Measurements from ENCODE around the gene COL5A1. TPM values are rescaled to one million over a fixed set of nuclear protein-coding genes. Genes with fewer than 3 reads are reported as not detected.

COL5A1 gene
- polyA plus RNA-seq, 3 donors: 0.01 TPM; not detected in 2

DNA sequence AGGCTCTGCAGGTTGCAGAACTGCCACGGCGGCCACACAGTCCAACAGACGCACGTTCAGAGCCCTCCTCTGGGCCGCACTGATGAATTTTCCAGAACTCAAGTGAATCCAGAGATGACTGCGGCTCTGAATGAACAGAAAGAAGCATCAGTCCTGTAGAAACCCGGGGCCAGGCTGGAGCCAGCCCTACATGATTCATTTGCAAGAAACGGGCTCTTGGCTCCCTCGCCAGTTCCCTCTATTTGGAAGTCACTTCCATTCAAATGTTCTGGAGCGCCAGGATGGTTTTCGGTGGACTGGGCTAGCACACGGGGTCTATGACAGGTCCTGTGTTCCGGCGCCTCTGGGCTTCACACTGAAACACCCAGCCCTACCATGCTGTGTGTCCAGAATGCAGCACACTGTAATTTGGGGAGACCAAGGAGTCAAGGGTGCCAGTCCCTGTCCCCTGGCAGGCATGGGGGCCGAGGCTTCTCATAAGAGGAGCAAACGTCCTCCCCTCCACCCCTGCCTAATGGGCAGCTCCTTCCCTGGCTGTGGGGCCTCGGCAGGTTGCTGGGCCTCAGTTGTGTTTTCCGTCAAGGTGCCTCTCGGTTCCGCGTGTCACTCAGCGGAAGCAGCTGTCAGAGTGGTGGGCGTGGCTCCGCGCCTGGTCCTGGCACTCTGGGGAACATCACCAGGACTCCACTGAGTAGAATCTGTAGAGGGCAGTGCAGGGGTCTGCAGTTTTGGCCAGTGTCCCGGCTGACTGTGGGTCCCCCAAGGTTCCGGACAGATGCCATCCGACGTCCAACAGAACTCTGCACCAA, 18.1 kb upstream of the COL5A1 start:
- Histone ChIP-seq H4K20me1 (ENCODE audit: insufficient read depth, low read length) (no peaks in the 10 kb centered on the region), H3K79me2 (ENCODE audit: insufficient read depth, low read length) (no peaks in the 10 kb centered on the region), H2AFZ (ENCODE audit: insufficient read depth, low read depth, low read length, poor library complexity, severe bottlenecking) (no peak overlapping the region), H3K4me3 (replicated peaks in 1 of 3; ENCODE audit: low read depth in 2 of 3, low read length in 3 of 3) (no peak overlapping the region), H3K27me3 (ENCODE audit: control insufficient read depth in 2 of 2, insufficient read depth in 2 of 2, low read length in 2 of 2) (no peaks in the 10 kb centered on the region), H3K27ac (ENCODE audit: low read depth in 1 of 2, low read length in 2 of 2) (no peak overlapping the region), H3K36me3 (replicated peaks in 1 of 2; ENCODE audit: control insufficient read depth in 1 of 2, insufficient read depth in 2 of 2, low read length in 2 of 2) (no peaks in the 10 kb centered on the region), H3K9me3 (replicated peaks in 1 of 2; ENCODE audit: control insufficient read depth in 1 of 2, insufficient read depth in 1 of 2, low read length in 2 of 2) (no peaks in the 10 kb centered on the region), H3K4me2 (replicated peaks; ENCODE audit: extremely low read depth, low read length, poor library complexity, severe bottlenecking) (no peak overlapping the region), H3K9ac (ENCODE audit: insufficient read depth, low read length, poor library complexity, severe bottlenecking) (no peak overlapping the region), H3K4me1 (ENCODE audit: control insufficient read depth in 1 of 2, insufficient read depth in 2 of 2, low read length in 2 of 2) (no peaks in the 10 kb centered on the region)
- Mint-ChIP-seq H3K36me3 (no peaks in the 10 kb centered on the region), H3K9me3 (peaks cover 0 to 1% (median 0%) of the 10 kb centered on the region in 7 donors), H3K27me3 (ENCODE audit: low read depth in 3 of 3) (peaks cover 3 to 7% (median 5%) of the 10 kb centered on the region in 3 donors), H3K4me1 (no peaks in the 10 kb centered on the region), H3K27ac (no peak overlapping the region), H3K4me3 (no peak overlapping the region)
- 91% methylated on average over 21 of the region's 29 CpGs for WGBS (ENCODE audit: insufficient coverage)
- TF ChIP-seq, protein P1, sequence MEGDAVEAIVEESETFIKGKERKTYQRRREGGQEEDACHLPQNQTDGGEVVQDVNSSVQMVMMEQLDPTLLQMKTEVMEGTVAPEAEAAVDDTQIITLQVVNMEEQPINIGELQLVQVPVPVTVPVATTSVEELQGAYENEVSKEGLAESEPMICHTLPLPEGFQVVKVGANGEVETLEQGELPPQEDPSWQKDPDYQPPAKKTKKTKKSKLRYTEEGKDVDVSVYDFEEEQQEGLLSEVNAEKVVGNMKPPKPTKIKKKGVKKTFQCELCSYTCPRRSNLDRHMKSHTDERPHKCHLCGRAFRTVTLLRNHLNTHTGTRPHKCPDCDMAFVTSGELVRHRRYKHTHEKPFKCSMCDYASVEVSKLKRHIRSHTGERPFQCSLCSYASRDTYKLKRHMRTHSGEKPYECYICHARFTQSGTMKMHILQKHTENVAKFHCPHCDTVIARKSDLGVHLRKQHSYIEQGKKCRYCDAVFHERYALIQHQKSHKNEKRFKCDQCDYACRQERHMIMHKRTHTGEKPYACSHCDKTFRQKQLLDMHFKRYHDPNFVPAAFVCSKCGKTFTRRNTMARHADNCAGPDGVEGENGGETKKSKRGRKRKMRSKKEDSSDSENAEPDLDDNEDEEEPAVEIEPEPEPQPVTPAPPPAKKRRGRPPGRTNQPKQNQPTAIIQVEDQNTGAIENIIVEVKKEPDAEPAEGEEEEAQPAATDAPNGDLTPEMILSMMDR (IDR thresholded peaks at IDR 0.05): no peak
- DNase-seq: no peak
- intact Hi-C loops (cut with micrococcal nuclease): no loop called here

DNA sequence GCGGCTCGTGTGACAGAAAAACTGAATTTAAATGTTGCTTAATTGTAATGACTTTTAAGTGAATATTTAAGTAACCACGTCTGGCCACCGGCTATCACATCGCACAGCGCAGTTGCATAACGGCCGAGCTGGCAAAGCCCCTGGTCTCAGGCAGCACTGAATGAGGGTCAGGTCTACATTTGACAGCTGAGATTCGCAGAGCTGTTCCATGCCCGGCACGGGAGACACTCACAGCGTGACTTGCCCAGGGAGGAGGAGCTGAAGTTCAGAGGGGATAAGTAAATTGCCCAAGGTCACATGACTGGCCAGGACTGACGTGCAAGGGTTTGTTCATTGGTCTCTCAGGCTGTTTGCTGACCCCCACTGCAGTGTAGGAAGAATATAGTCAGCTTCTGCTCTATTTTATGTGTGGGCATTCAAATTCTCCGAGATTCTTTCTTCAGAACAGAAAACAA, 17.4 kb upstream of the COL5A1 start:
- Histone ChIP-seq H3K4me2 (replicated peaks; ENCODE audit: extremely low read depth, low read length, poor library complexity, severe bottlenecking) (no peak overlapping the region), H3K27me3 (ENCODE audit: control insufficient read depth in 2 of 2, insufficient read depth in 2 of 2, low read length in 2 of 2) (no peaks in the 10 kb centered on the region), H3K9me3 (replicated peaks in 1 of 2; ENCODE audit: control insufficient read depth in 1 of 2, insufficient read depth in 1 of 2, low read length in 2 of 2) (no peaks in the 10 kb centered on the region), H3K4me1 (ENCODE audit: control insufficient read depth in 1 of 2, insufficient read depth in 2 of 2, low read length in 2 of 2) (no peaks in the 10 kb centered on the region), H3K79me2 (ENCODE audit: insufficient read depth, low read length) (no peaks in the 10 kb centered on the region), H3K4me3 (replicated peaks in 1 of 3; ENCODE audit: low read depth in 2 of 3, low read length in 3 of 3) (no peak overlapping the region), H3K36me3 (replicated peaks in 1 of 2; ENCODE audit: control insufficient read depth in 1 of 2, insufficient read depth in 2 of 2, low read length in 2 of 2) (no peaks in the 10 kb centered on the region), H4K20me1 (ENCODE audit: insufficient read depth, low read length) (no peaks in the 10 kb centered on the region), H2AFZ (ENCODE audit: insufficient read depth, low read depth, low read length, poor library complexity, severe bottlenecking) (no peak overlapping the region), H3K27ac (ENCODE audit: low read depth in 1 of 2, low read length in 2 of 2) (no peak overlapping the region), H3K9ac (ENCODE audit: insufficient read depth, low read length, poor library complexity, severe bottlenecking) (no peak overlapping the region)
- intact Hi-C loops (cut with micrococcal nuclease): no loop called here
- WGBS (ENCODE audit: insufficient coverage): 90% methylated on average over 13 of the region's 14 CpGs
- Mint-ChIP-seq H3K4me3 (no peak overlapping the region), H3K4me1 (no peaks in the 10 kb centered on the region), H3K27ac (no peak overlapping the region), H3K36me3 (no peaks in the 10 kb centered on the region), H3K27me3 (ENCODE audit: low read depth in 3 of 3) (peaks cover 3 to 7% (median 5%) of the 10 kb centered on the region in 3 donors), H3K9me3 (no peaks in the 10 kb centered on the region)
- TF ChIP-seq, protein P1 (IDR thresholded peaks at IDR 0.05): no peak
- DNase-seq: no peak

All from CD14-positive monocyte (primary cell).